Mesendoderm (in vitro differentiated cells): ENCODE results near the gene SHC2.

Experiments used
- DNase-seq: peaks from one replicate; pipeline ENCODE4 v3.0.0; 2013
- H2AK5ac ChIP-seq: 2 replicates; pipeline ENCODE4 v1.6.1; 2013; ENCODE audit warnings: low read length, inconsistent platforms
- H2BK120ac ChIP-seq: 2 replicates; pipeline ENCODE4 v1.6.1; 2013; ENCODE audit warnings: low read depth, mild to moderate bottlenecking, low read length, moderate library complexity, mixed read lengths
- H2BK15ac ChIP-seq: replicated peaks from 2 replicates; pipeline ENCODE4 v1.6.1; 2013; ENCODE audit warnings: low read depth, mild to moderate bottlenecking, moderate library complexity
- H2BK5ac ChIP-seq: 2 replicates; pipeline ENCODE4 v1.6.1; 2013; ENCODE audit warnings: low read length, inconsistent platforms
- H3K18ac ChIP-seq: 2 replicates; pipeline ENCODE4 v1.6.1; 2013; ENCODE audit warnings: mild to moderate bottlenecking, low read length, mixed read lengths
- H3K23ac ChIP-seq: one replicate; pipeline ENCODE4 v1.6.1; 2013; ENCODE audit warnings: low read length
- H3K27ac ChIP-seq: 2 replicates; pipeline ENCODE4 v1.5.1; 2013; ENCODE audit warnings: low read depth, mild to moderate bottlenecking, inconsistent platforms, low read length, moderate library complexity
- H3K27me3 ChIP-seq: 2 replicates; pipeline ENCODE4 v1.6.1; 2013; ENCODE audit warnings: low read length, control low read depth, mild to moderate bottlenecking, inconsistent platforms; ENCODE audit not compliant: insufficient read depth, poor library complexity
- H3K36me3 ChIP-seq: 2 replicates; pipeline ENCODE4 v1.6.1; 2013; ENCODE audit warnings: low read length, inconsistent platforms; ENCODE audit not compliant: control insufficient read depth, insufficient read depth
- H3K4ac ChIP-seq: one replicate; pipeline ENCODE4 v1.6.1; 2013; ENCODE audit warnings: low read depth, mild to moderate bottlenecking, low read length, moderate library complexity
- H3K4me1 ChIP-seq: 2 replicates; pipeline ENCODE4 v1.6.1; 2013; ENCODE audit warnings: low read depth, low read length, inconsistent platforms; ENCODE audit not compliant: control insufficient read depth
- H3K4me2 ChIP-seq: 2 replicates; pipeline ENCODE4 v1.6.1; 2013; ENCODE audit warnings: low read length
- H3K4me3 ChIP-seq: 2 replicates; pipeline ENCODE4 v1.5.1; 2013; ENCODE audit warnings: mild to moderate bottlenecking, low read length
- H3K56ac ChIP-seq: one replicate; pipeline ENCODE4 v1.6.1; 2013; ENCODE audit warnings: low read length
- H3K79me1 ChIP-seq: 2 replicates; pipeline ENCODE4 v1.6.1; 2013; ENCODE audit warnings: low read length, inconsistent platforms
- H3K79me2 ChIP-seq: 2 replicates; pipeline ENCODE4 v1.6.1; 2013; ENCODE audit warnings: mild to moderate bottlenecking, low read length; ENCODE audit not compliant: control insufficient read depth, insufficient read depth
- H3K9ac ChIP-seq: 2 replicates; pipeline ENCODE4 v1.6.1; 2013; ENCODE audit warnings: low read length, inconsistent platforms
- H4K5ac ChIP-seq: one replicate; pipeline ENCODE4 v1.6.1; 2013; ENCODE audit warnings: low read length
- H4K8ac ChIP-seq: one replicate; pipeline ENCODE4 v1.6.1; 2013; ENCODE audit warnings: low read depth, mild to moderate bottlenecking, control low read depth, low read length, moderate library complexity
- WGBS: extraction: QIAGEN DNeasy Blood & Tissue Kit; methylation state at CpG from one replicate; pipeline ENCODE4 v1.1.7; 2013; ENCODE audit warnings: low lambda C conversion rate, missing lambda C conversion rate; ENCODE audit not compliant: insufficient coverage; ENCODE audit errors: extremely low coverage; 5-methylcytosine and 5-hydroxymethylcytosine counted together

SHC2 gene

GRCh38 chr19:504616-505015, 43.8 kb upstream of the SHC2 start:
- no peak overlapping the region for H3K56ac ChIP-seq
- no peak overlapping the region for H3K4ac ChIP-seq
- H3K27ac ChIP-seq: no peak overlapping the region
- no peak overlapping the region for H3K4me2 ChIP-seq
- no peak overlapping the region for H3K23ac ChIP-seq
- H3K9ac ChIP-seq: no peak overlapping the region
- no peak overlapping the region for H2BK5ac ChIP-seq
- H4K8ac ChIP-seq: no peak overlapping the region
- no peak overlapping the region for H2BK15ac ChIP-seq
- H3K27me3 ChIP-seq: no peaks in the 10 kb centered on the region
- no peaks in the 10 kb centered on the region for H3K36me3 ChIP-seq
- H4K5ac ChIP-seq: no peak overlapping the region
- no peak overlapping the region for H2BK120ac ChIP-seq
- H3K79me1 ChIP-seq: no peaks in the 10 kb centered on the region
- no peak overlapping the region for H3K18ac ChIP-seq
- no CpG with 5 or more reads among the region's 14 CpGs for WGBS
- DNase-seq: no peak
- H3K4me1 ChIP-seq: no peaks in the 10 kb centered on the region
- no peak overlapping the region for H2AK5ac ChIP-seq
- H3K79me2 ChIP-seq: no peaks in the 10 kb centered on the region
- no peak overlapping the region for H3K4me3 ChIP-seq

- H3K4me3 ChIP-seq: no peak overlapping the region
- DNase-seq: no peak
- H3K79me1 ChIP-seq: no peaks in the 10 kb centered on the region
- no peak overlapping the region for H3K18ac ChIP-seq
- H2BK15ac ChIP-seq: no peak overlapping the region
- no peak overlapping the region for H3K23ac ChIP-seq
- no peaks in the 10 kb centered on the region for H3K4me1 ChIP-seq
- no peak overlapping the region for H3K9ac ChIP-seq
- no peak overlapping the region for H2BK5ac ChIP-seq
- peaks cover 10% of the 10 kb centered on the region for H3K27me3 ChIP-seq
- no peak overlapping the region for H3K4ac ChIP-seq
- no peak overlapping the region for H3K27ac ChIP-seq
- WGBS: no CpG with 5 or more reads among the region's 17 CpGs
- no peak overlapping the region for H4K5ac ChIP-seq
- H3K36me3 ChIP-seq: no peaks in the 10 kb centered on the region
- no peak overlapping the region for H3K56ac ChIP-seq
- H2AK5ac ChIP-seq: no peak overlapping the region
- no peaks in the 10 kb centered on the region for H3K79me2 ChIP-seq
- H4K8ac ChIP-seq: no peak overlapping the region
- H2BK120ac ChIP-seq: no peak overlapping the region
- no peak overlapping the region for H3K4me2 ChIP-seq
These were observed 40.8 kb upstream of the SHC2 start for GRCh38 chr19:501646-502045.

GRCh38 chr19:498977-499623, 38.3 kb upstream of the SHC2 start:
- Histone ChIP-seq H2BK15ac (no peak overlapping the region), H3K27ac (no peak overlapping the region), H3K9ac (no peak overlapping the region), H2AK5ac (no peak overlapping the region), H3K56ac (no peak overlapping the region), H2BK120ac (no peak overlapping the region), H3K23ac (no peak overlapping the region), H3K27me3 (peaks cover 10% of the 10 kb centered on the region), H3K79me1 (no peaks in the 10 kb centered on the region), H4K5ac (no peak overlapping the region), H3K18ac (no peak overlapping the region), H4K8ac (no peak overlapping the region), H2BK5ac (no peak overlapping the region), H3K36me3 (no peaks in the 10 kb centered on the region), H3K4me3 (no peak overlapping the region), H3K4me2 (no peak overlapping the region), H3K4me1 (no peaks in the 10 kb centered on the region), H3K79me2 (no peaks in the 10 kb centered on the region), H3K4ac (no peak overlapping the region)
- no CpG with 5 or more reads among the region's 31 CpGs for WGBS
- DNase-seq: no peak

- Histone ChIP-seq H4K5ac (no peak overlapping the region), H2BK5ac (no peak overlapping the region), H2AK5ac (no peak overlapping the region), H3K4ac (no peak overlapping the region), H3K18ac (no peak overlapping the region), H4K8ac (no peak overlapping the region), H3K4me3 (no peak overlapping the region), H3K27ac (no peak overlapping the region), H3K27me3 (peaks cover 10% of the 10 kb centered on the region), H3K79me1 (no peaks in the 10 kb centered on the region), H3K56ac (no peak overlapping the region), H2BK120ac (no peak overlapping the region), H3K4me1 (no peaks in the 10 kb centered on the region), H3K4me2 (no peak overlapping the region), H3K9ac (no peak overlapping the region), H3K79me2 (no peaks in the 10 kb centered on the region), H3K23ac (peak overlapping the region; percentile 9), H2BK15ac (no peak overlapping the region), H3K36me3 (no peaks in the 10 kb centered on the region)
- DNase-seq: no peak
- WGBS: no CpG with 5 or more reads among the region's 26 CpGs
These were observed 37.7 kb upstream of the SHC2 start for GRCh38 chr19:498511-498891.

GRCh38 chr19:497869-498510, 37.2 kb upstream of the SHC2 start:
- Histone ChIP-seq H3K4me3 (no peak overlapping the region), H3K79me2 (no peaks in the 10 kb centered on the region), H3K4me2 (no peak overlapping the region), H3K56ac (no peak overlapping the region), H2BK15ac (no peak overlapping the region), H3K27ac (no peak overlapping the region), H3K4ac (no peak overlapping the region), H3K36me3 (no peaks in the 10 kb centered on the region), H3K23ac (peak overlapping the region; percentile 9), H4K8ac (no peak overlapping the region), H4K5ac (no peak overlapping the region), H2BK5ac (no peak overlapping the region), H2AK5ac (no peak overlapping the region), H2BK120ac (no peak overlapping the region), H3K9ac (no peak overlapping the region), H3K18ac (no peak overlapping the region), H3K27me3 (peaks cover 10% of the 10 kb centered on the region), H3K4me1 (no peaks in the 10 kb centered on the region), H3K79me1 (no peaks in the 10 kb centered on the region)
- no CpG with 5 or more reads among the region's 50 CpGs for WGBS
- DNase-seq: no peak

GRCh38 chr19:497491-497868, 36.6 kb upstream of the SHC2 start:
- H3K36me3 ChIP-seq: no peaks in the 10 kb centered on the region
- no peak overlapping the region for H3K9ac ChIP-seq
- no peaks in the 10 kb centered on the region for H3K79me2 ChIP-seq
- no peak overlapping the region for H3K27ac ChIP-seq
- WGBS: no CpG with 5 or more reads among the region's 36 CpGs
- no peak overlapping the region for H2BK120ac ChIP-seq
- no peak overlapping the region for H3K4ac ChIP-seq
- no peak overlapping the region for H3K4me3 ChIP-seq
- H3K79me1 ChIP-seq: no peaks in the 10 kb centered on the region
- peaks cover 10% of the 10 kb centered on the region for H3K27me3 ChIP-seq
- H3K23ac ChIP-seq: no peak overlapping the region
- no peak overlapping the region for H2AK5ac ChIP-seq
- H4K5ac ChIP-seq: no peak overlapping the region
- no peak overlapping the region for H4K8ac ChIP-seq
- no peak for DNase-seq
- H2BK5ac ChIP-seq: no peak overlapping the region
- no peaks in the 10 kb centered on the region for H3K4me1 ChIP-seq
- H3K4me2 ChIP-seq: no peak overlapping the region
- H2BK15ac ChIP-seq: no peak overlapping the region
- no peak overlapping the region for H3K18ac ChIP-seq
- H3K56ac ChIP-seq: no peak overlapping the region
